Measurements from ENCODE around the gene PPM1H.
"Not testable (repeated sequence)": the region's sequence is repeated elsewhere in the genome, so short reads cannot be mapped to it uniquely, and the experiment has no call there.

Gene PPM1H

DNA sequence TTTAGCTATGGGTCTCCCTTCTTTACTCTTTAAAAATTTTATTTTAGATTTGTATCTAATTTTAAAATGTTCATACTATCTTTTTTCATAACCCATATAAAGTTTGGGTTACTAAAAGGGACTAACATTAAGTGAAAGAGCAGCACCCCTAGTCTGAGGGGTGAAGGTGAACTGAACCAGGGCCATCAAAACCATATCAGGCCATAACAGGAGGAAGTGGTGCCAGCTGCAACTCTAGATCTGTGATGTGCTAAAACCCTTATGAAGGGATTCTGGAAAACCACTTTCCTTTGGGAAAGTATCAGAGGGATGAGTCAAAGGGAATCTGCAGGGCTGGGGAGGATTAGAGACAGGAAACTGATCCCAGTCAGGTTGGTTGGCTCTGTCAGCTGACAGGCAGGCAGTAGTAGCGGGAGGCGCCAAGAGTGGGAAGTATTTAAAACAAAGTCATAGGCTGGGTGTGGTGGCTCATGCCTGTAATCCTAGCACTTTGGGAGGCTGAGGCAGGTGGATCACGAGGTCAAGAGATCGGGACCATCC lies 162.5 kb downstream of the PPM1H start:
- DNase-seq (ENCODE audit: extremely low read depth in 1 of 2, low read depth in 1 of 2) = no peak

DNA sequence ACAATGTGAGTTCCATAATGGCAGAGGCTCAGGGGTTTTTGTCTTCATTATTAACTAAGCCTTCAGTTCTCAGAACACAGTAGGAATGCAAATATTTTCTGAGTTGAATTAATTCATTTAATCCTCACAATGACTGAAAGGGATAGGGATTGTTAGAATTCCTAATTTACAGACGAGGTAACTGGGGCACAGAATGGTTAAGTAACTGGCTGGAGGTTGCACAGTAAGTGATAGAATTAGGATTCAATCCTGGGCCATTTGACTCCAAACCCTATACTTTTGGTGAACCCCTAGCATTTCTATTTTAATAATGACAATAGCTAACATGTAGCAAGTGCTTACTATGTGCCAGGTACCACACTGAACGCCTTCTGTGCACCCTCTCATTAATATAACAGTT lies 163.1 kb downstream of the PPM1H start:
- DNase-seq (ENCODE audit: extremely low read depth in 1 of 2, low read depth in 1 of 2) = no peak

DNA sequence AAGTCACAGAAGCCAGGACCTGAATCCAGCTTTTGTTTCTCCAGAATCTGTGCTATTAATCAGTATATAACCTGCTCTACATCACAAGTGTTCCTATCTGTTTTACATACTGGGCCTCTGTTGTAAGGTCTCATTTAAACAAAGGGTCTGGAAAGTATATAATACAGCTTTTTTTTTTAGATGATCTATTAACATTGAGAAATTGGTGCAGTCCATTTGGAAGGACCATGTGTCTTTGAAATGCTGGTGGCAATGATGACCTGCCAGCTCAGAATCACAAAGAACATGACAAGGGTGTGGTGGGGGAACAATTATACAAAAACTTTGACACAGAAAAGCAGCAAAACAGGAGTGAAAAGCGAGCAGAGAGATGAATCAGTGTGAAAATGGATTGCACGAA lies 164.6 kb downstream of the PPM1H start:
- DNase-seq (ENCODE audit: extremely low read depth in 1 of 2, low read depth in 1 of 2) = no peak

DNA sequence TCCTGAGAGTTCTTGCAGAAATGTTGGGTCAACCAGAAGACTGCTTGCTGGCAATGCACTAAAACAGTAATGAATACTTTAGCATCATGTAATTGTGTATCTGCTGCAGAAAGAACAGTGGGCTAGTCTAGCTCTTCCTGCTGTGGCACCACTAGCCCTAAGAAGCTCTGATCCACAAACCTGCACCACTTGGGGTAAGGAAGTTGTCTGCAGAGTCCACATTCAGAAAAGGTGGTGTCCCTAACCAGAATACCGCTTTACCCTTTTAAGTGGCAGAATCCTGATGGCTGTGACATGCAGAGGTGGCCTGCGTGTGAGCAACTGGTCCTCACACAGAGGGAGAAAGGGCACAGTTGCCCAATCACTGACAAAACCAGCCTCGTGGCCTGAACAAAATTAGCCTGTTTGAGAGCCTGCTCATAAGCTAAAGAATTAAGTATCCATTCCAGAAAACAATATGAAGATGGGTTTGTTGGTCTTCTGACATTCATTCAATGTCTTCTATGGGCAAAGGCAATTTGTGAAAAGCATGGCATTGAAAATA lies 165.8 kb downstream of the PPM1H start:
- DNase-seq (ENCODE audit: extremely low read depth in 1 of 2, low read depth in 1 of 2) = no peak

DNA sequence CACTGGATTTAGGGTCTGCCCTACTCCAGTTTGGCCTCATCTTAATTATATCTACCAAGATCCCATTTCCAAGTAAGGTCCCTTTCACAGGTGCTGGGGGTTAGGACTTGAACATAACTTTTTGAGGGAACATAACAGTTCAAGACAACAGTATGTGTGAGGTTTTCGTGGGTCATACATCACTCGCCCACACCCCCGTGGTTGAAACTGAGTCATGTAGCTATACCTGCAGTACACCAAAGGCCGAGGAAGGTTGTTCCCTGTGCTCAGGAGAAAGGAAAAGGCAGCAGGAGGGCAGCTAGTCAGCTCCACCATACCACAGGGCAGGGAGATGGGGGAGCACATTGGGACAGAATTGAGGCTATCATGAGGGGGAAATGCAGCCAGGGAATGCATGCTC lies 167.0 kb downstream of the PPM1H start:
- no peak for DNase-seq (ENCODE audit: extremely low read depth in 1 of 2, low read depth in 1 of 2)

DNA sequence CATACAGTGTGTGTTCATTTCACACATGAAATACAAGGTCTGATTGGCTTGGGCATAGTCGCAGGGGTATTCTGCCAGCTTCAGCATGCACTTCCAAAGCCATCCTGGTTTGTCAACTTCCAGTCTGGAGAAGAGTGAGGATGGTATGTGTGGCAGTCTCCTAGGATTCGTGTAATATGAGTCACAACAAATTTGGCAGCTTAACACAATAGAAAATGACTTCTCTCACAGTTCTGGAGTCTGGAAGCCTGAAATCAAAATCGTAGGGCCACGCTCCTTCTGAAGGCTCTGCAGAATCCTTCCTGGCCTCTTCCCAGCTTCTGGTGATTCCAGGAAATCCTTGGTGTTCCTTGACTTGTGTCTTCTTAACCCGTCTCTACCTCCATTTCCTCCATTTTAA lies 167.5 kb downstream of the PPM1H start:
- no peak for DNase-seq (ENCODE audit: extremely low read depth in 1 of 2, low read depth in 1 of 2)

DNA sequence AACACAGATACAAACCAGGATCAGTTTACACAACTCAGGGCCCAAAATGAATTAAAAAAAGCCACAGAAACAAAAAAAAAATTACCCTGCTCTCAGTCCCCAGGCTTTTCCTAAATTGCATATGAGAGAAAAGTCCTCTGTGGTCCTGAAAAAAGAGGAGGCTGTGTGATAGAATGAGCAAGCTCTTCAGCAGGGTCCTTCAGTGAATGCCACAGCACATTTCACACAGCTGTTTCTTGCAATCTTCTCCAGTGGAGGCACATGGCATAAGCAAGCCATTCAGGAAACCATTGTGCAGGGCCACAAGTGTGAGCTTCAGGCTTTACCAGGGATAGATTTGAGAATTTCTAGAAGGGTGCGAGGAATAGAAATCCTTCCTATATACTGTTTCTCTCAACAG lies 168.5 kb downstream of the PPM1H start:
- DNase-seq (ENCODE audit: extremely low read depth in 1 of 2, low read depth in 1 of 2) = no peak

DNA sequence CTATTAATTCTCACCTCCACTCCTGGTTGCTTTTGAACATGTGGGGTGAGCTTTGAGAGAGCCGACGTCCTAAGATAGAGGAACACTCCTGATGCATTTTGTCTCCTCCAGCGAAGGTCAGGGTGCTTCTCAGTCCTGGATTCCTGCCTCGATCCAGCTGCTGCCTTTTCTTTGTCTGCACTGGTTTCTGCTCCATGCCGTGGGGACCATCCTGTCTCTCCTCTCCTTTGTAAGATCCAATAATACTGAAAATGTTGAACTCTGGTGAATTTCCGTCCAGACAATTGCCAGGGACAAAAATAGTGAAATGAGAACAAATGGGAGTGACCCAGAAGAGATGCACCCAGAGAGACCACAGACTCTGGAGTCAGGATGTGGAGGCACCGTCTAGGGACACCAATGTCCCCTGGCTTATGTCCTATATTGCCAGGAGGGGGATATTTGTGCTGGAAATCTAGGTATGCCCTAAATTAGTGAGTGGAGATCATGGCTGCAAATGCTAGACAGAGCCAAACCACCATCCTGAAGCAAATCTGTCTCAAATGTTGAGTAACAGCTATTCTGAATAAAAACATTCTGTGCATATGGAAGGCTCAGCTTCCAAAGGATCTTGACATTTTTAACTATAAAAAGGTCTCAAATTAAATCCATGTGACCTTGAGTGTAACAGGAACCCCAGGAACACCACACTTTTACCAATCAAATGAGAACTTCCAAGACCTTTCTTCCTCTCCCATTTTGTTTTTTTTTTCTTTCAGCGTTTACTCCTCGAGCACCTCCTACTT lies 170.9 kb downstream of the PPM1H start:
- DNase-seq (ENCODE audit: extremely low read depth in 1 of 2, low read depth in 1 of 2) = no peak

DNA sequence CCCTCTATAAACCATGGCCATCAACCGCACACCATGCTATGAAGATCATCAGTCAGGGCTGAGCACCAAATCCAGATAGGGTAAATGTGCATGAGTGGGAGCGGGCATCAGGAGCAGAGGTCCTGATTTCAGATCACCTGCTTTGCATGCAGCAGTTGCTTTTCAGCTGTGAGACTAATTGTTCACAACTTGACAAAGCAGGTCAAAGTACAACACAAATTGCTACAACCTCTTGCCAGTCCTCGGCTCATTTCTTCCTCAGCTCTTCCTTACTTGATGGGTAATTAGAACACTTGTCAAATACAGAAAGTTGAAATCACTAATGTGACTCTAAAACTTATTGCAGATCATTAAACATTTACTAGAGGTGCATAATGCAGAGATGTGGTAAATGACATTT lies 171.6 kb downstream of the PPM1H start:
- DNase-seq (ENCODE audit: extremely low read depth in 1 of 2, low read depth in 1 of 2) = no peak

DNA sequence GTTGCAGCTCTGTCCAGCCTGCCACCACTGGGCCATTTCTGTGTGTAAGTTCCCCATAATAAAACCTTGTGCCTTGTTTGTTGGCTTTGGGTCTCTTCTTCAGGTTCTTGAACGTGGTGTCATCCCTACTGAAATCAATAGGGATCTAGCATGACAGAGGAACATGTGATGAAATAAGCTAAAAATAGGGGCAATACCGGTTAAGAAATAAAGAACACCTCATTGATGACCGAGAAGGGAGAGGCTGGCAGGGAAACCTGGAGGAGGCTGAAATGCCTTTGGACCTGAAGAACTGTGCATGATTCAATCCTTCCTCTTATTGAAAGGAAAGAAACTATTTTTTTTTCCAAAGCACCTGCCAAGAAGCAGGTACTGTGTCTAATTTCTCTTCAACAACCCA lies 172.3 kb downstream of the PPM1H start:
- DNase-seq (ENCODE audit: extremely low read depth in 1 of 2, low read depth in 1 of 2) = no peak

DNA sequence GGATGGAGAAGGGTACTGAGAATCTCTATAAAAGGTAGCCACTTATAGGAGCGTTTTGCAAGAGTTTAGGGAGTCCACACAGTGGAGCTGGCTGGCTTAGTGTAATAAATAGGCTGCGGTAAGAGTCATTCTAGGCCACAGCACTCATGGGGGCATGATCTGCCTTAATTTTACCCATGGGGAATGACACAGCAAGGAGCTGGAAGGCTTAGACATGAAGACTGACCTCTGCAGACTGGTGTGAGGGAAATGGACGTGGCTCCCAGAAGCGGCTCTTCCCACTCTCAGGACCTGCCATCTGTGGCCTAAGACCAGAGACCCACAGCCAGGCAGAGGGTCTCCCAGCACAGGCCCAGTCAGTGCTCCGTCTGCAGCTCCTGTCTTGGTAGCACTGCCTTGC lies 173.3 kb downstream of the PPM1H start:
- DNase-seq (ENCODE audit: extremely low read depth in 1 of 2, low read depth in 1 of 2) = no peak

DNA sequence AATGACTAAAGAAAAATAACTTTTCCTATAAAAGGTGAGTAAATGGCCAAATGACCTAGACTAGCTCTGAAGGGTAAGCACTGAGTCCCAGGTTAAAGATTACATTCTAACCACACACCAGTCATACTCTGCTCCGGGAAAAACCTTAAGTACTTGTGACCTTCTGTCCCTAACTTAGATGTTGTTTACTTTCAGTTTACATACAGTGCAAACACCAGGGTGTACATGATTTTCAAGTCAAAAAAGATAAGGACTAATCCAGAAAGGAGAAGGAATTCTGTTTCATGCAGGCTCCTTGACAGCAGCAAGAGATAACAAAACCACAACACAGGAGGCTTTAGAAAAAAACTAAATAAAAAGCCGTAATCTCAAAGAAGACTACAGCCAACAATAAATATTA lies 174.2 kb downstream of the PPM1H start:
- no peak for DNase-seq (ENCODE audit: extremely low read depth in 1 of 2, low read depth in 1 of 2)

DNA sequence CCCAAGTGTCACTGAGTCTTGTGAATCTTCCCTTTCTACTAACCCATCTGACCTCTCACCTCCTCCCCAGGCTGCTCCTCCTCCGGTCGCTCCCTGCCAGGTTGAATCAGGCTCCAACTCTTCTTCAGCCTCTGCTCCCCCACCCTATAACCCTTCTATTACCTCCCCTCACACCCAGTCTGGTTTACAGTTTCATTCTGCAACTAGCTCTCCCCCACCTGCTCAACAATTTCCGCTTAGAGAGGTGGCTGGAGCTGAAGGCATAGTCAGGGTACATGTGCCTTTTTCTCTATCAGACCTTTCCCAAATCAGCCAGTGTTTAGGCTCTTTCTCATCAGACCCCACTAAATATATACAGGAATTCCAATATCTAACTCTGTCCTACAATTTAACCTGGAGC lies 174.6 kb downstream of the PPM1H start:
- DNase-seq (ENCODE audit: extremely low read depth in 1 of 2, low read depth in 1 of 2) = not testable (repeated sequence)

DNA sequence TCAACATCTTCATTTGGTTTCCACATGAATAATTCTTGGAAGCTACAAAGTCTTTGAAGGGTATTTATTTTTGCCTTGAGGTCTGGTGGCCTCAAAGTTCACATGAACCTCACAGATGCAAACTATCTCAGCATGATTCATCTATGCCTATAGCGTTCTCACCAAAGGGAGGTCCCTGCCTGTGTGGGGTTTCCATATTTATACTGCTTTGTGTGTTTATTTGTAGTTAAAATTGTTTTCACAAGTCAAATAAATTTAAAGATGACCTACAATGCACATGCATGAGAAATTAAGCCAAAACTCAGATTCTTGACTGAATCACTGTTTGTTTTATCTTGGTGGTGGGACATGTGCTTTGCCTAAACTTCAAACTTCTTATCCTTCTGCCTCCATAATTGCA lies 176.7 kb downstream of the PPM1H start:
- no peak for DNase-seq (ENCODE audit: extremely low read depth in 1 of 2, low read depth in 1 of 2)

DNA sequence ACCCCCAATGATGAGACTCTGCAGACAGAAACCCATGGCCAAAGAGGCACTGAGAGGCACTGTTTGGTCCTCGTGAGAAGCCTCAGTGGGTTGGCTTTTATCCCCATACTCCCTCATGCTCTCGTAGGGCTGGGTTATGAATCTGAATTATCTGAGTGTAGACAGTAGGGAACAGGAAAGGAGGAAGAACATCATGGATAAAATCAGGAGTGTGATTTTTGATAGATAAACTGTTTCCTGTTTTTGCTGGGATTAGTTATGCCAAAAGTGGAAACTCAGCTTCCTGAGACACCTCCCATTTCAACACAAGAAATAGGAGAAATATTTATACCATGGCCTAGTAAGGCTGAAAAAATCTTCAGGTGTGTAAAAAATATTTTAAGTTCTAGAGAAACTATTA lies 177.9 kb downstream of the PPM1H start:
- no peak for DNase-seq (ENCODE audit: extremely low read depth in 1 of 2, low read depth in 1 of 2)

DNA sequence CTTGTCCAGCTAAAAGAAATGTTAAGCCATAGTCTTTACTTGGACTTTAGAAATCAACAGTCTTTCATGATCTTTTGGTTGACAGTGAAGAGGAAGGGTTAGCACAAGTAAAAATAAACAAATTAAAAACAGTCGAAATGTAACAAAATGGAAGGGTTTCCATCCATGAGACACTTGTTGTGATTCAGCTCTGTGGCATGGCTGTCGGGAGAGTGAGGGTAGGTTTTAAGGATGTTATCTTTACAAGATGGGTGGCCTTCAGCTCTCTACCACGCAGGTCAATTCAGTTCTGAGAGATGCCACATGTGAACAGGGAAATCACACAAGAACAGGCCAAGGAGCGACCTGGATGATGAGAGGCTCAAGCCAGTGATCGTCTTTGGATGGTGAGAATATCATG lies 180.2 kb downstream of the PPM1H start:
- DNase-seq (ENCODE audit: extremely low read depth in 1 of 2, low read depth in 1 of 2) = no peak

DNA sequence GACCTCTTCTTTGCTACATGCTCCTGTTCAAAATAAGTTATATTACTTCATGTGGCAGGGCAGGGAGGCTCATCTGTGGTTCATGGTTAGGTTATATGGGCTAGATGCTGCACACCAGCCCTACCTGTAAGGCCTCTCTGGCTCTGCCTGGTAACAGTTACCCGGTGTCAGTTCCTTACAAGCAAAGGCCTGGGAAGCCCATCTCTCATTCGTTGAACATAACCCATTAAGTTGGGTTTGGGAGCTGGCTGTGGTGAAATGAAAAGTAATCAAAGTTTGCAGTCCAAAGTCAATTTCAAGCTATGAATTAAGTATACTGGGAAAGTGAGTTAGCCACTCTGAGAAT lies 183.2 kb downstream of the PPM1H start:
- DNase-seq (ENCODE audit: extremely low read depth in 1 of 2, low read depth in 1 of 2) = no peak

DNA sequence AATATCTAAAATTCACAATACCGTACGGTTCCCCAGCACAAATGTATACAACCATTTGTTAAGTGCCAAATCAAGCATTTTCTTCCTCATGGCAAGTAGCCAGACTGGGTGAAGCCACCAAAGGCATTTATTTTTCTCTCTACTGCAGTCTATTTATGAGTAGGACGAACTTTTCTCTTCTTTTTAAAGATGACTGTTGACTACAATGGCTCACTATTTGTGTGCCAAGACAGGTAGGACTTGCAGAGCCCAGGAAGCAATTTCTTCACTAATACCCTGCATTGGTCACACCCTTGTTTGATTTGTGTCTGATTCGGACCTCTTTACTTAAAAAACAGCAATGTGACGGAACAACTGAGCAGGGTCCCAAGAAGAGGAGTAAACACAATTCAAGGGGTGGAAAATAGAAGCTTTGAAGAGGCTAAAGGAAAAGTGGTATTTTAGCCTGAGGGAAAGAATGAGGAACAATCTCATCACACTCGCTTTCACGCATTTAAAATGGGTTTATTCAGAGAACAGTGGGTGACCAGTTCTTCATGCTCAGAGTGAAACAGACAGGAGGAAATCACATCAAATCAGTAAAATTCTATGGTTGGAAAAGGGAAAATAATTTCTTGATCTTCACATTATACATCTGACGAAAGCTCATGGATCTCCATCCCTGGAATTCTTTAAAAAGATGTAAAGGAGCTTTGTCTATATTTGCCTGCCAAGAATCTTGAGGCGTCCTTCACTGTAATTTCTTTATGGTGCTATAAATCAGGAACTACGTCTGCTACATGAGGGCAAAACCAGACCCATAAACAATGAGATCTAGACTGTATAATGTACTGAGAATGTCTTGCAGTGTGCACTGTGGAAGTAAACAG lies 183.8 kb downstream of the PPM1H start:
- DNase-seq (ENCODE audit: extremely low read depth in 1 of 2, low read depth in 1 of 2) = no peak

DNA sequence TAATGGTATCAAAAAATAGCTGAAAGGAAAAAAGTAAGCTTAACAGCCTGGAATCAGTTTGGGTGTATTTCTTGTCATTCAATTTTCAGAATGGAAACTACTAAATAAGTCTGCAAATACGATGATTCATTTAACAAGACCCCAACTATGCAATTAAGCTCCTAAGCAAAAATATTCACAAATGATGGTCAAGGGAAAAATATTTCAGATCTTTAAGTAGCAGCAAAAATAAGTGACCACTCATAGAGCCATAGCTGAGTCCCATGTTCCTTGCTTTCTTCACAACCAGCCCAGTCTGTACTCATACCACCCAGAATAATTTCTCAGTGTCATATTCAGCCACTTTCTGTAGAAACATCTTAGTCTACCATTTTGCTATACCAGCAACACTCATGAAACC lies 185.4 kb downstream of the PPM1H start:
- no peak for DNase-seq (ENCODE audit: extremely low read depth in 1 of 2, low read depth in 1 of 2)

DNA sequence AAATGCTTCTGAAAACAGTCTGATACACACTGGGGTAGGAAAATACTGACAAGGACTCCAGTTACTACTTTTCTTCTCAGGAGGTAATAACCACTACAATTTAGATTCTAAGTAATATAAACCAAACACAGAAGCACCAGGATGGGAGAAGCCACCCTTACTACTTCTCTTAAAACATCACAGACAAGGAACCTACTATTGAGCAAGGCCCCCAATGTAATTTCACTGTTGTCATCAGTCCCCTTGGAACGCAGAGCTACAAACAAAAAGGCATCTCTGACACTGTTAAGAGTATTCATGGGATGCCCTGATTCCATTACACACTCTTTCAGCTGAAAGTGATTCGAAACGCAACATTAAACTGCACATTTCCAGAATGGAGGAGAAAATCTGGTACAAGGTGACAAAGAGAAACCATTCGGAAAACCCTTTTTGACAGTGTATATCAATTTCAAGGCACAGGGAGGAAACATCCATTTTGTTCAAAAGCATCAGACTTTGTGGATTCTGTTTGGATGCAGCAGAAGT lies 185.9 kb downstream of the PPM1H start:
- no peak for DNase-seq (ENCODE audit: extremely low read depth in 1 of 2, low read depth in 1 of 2)

DNA sequence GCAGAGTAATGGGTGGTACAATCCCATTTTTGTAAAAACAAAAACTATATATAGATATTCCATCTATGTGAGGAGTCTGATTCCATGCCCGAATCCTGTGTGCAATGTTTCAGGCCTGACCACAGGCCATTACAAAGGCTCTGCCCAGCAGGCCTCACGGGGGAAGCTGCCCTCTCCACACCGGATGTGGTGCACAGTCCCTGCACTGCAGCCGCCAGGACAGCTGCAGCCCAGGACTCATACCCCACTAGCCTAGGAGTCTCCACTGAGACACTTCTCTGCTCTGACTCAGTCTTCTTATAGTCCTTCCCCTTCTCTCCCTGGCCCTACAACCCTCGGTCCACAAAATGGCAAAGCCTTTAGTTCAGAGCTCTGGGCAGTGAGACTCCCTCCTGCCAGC lies 190.4 kb downstream of the PPM1H start:
- DNase-seq (ENCODE audit: extremely low read depth in 1 of 2, low read depth in 1 of 2) = no peak

Data from activated CD8-positive, alpha-beta memory T cell treated with anti-CD3 and anti-CD28 coated beads for 1 hour (primary cell).